Anterior cingulate cortex (tissue), 58 donors: Measurements from ENCODE around the gene FAM185A.
"Not testable (repeated sequence)": the region's sequence is repeated elsewhere in the genome, so short reads cannot be mapped to it uniquely, and the experiment has no call there.

Experiments
- DNase-seq, 58 donors: peaks; one replicate each; lab custom pipeline; 2025; lab: John Stamatoyannopoulos, UW

The FAM185A gene

GRCh38 chr7:102770467-102770866 lies 21.7 kb downstream of the FAM185A start:
- not testable (repeated sequence) for DNase-seq

- not testable (repeated sequence) for DNase-seq
These were observed 27.4 kb downstream of the FAM185A start for GRCh38 chr7:102776217-102776616.

- DNase-seq = not testable (repeated sequence)
These were observed 29.9 kb downstream of the FAM185A start for GRCh38 chr7:102778663-102779062.

- DNase-seq = not testable (repeated sequence)
These were observed 32.1 kb downstream of the FAM185A start for GRCh38 chr7:102780926-102781325.

- DNase-seq = not testable (repeated sequence)
These were observed 40.0 kb downstream of the FAM185A start for GRCh38 chr7:102788770-102789169.

GRCh38 chr7:102790364-102791100 lies 41.7 kb downstream of the FAM185A start:
- DNase-seq = not testable (repeated sequence)

GRCh38 chr7:102791367-102791766 lies 42.6 kb downstream of the FAM185A start:
- DNase-seq = not testable (repeated sequence)

- not testable (repeated sequence) for DNase-seq
These were observed 43.0 kb downstream of the FAM185A start for GRCh38 chr7:102791831-102792230.

GRCh38 chr7:102794567-102794966 lies 45.8 kb downstream of the FAM185A start:
- not testable (repeated sequence) for DNase-seq

- not testable (repeated sequence) for DNase-seq
These were observed 47.3 kb downstream of the FAM185A start for GRCh38 chr7:102795987-102796595.

GRCh38 chr7:102806613-102807012 lies 57.8 kb downstream of the FAM185A start:
- no peak for DNase-seq

- DNase-seq = no peak
These were observed 62.1 kb downstream of the FAM185A start for GRCh38 chr7:102810916-102811315.

- DNase-seq = no peak
These were observed 63.3 kb downstream of the FAM185A start for GRCh38 chr7:102811942-102812678.

- no peak for DNase-seq
These were observed 64.6 kb downstream of the FAM185A start for GRCh38 chr7:102813191-102814024.

GRCh38 chr7:102814025-102814471 lies 65.2 kb downstream of the FAM185A start:
- no peak for DNase-seq

GRCh38 chr7:102817616-102818573 lies 69.1 kb downstream of the FAM185A start:
- DNase-seq = no peak

- DNase-seq = no peak
These were observed 70.4 kb downstream of the FAM185A start for GRCh38 chr7:102819151-102819550.

- no peak for DNase-seq
These were observed 73.4 kb downstream of the FAM185A start for GRCh38 chr7:102821994-102822747.
